OCI-LY3 (cell line): Measurements from ENCODE around the gene TAF1B.

Experiments used
- CTCF ChIP-seq: fragments of 200-600, 300-600 bp; sonication (generic); IDR thresholded peaks from 2 replicates; pipeline ENCODE4 v1.5.1; 2014; ENCODE audit warnings: antibody characterized with exemption, low read length, low read depth
- EZH2phosphoT487 ChIP-seq: fragments of 200-600 bp; shearing (Covaris generic); IDR thresholded peaks from 2 replicates; pipeline ENCODE4 v1.6.1; 2018; ENCODE audit warnings: antibody characterized with exemption, mixed run types, low read depth

- TF ChIP-seq CTCF = no peak
- no peak for TF ChIP-seq EZH2phosphoT487
These were observed 31.4 kb upstream of the TAF1B start for GRCh38 chr2:9811679-9812511.
